ENCODE results near the gene TBL1X. TPM values are rescaled to one million over a fixed set of nuclear protein-coding genes. Genes with fewer than 3 reads are reported as not detected.

TBL1X gene
- total RNA-seq, 1 donor from 2014 or later: 26.4 TPM

DNA sequence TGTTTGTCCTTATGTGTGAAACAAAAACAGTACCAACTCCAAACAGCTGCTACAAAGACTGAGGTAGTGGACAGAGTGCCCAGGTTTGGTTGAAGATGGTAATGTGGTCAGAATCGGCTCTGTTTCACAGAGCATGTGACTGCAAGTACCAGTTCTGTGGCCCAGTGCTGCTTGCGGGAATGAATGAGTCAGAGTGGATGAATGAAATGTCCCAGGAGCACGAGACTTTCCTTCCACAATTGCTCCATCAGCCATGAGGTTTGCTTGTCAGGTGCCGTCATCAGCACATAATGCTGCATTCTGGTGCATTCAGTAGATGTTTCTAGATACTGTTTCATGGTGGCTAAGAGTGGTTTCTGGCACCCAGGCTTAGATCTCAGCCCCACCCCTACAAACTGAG, 216.6 kb downstream of the TBL1X start:
- no peak overlapping the region for H3K4me3 Mint-ChIP-seq (ENCODE audit: unreplicated experiment)
- H3K79me2 ChIP-seq (ENCODE audit: insufficient read depth, low read length): no peaks in the 10 kb centered on the region
- H3K9me3 Mint-ChIP-seq (ENCODE audit: unreplicated experiment): no peaks in the 10 kb centered on the region
- peak; percentile 84 for FAIRE-seq
- H3K9ac ChIP-seq (ENCODE audit: low read length): no peak overlapping the region
- peaks cover 23% of the 10 kb centered on the region for H3K4me1 Mint-ChIP-seq (ENCODE audit: low read depth, unreplicated experiment)
- H3K27ac Mint-ChIP-seq (ENCODE audit: unreplicated experiment): no peak overlapping the region
- H3K27me3 Mint-ChIP-seq (ENCODE audit: low read depth, unreplicated experiment): no peaks in the 10 kb centered on the region
- no peak overlapping the region for H2AFZ ChIP-seq (ENCODE audit: low read depth, low read length)
- H3K4me1 ChIP-seq (ENCODE audit: insufficient read depth, low read length): peaks cover 4% of the 10 kb centered on the region
- no peak for TF ChIP-seq EZH2 (IDR thresholded peaks at IDR 0.05; ENCODE audit: insufficient read depth, low read length)
- TF ChIP-seq, protein P1, sequence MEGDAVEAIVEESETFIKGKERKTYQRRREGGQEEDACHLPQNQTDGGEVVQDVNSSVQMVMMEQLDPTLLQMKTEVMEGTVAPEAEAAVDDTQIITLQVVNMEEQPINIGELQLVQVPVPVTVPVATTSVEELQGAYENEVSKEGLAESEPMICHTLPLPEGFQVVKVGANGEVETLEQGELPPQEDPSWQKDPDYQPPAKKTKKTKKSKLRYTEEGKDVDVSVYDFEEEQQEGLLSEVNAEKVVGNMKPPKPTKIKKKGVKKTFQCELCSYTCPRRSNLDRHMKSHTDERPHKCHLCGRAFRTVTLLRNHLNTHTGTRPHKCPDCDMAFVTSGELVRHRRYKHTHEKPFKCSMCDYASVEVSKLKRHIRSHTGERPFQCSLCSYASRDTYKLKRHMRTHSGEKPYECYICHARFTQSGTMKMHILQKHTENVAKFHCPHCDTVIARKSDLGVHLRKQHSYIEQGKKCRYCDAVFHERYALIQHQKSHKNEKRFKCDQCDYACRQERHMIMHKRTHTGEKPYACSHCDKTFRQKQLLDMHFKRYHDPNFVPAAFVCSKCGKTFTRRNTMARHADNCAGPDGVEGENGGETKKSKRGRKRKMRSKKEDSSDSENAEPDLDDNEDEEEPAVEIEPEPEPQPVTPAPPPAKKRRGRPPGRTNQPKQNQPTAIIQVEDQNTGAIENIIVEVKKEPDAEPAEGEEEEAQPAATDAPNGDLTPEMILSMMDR (IDR thresholded peaks at IDR 0.05; ENCODE audit: insufficient read depth, low read depth, low read length): no peak
- H3K27ac ChIP-seq (ENCODE audit: low read depth, low read length): no peak overlapping the region
- H3K9me3 ChIP-seq (ENCODE audit: insufficient read depth, low read depth, low read length): no peaks in the 10 kb centered on the region
- no peaks in the 10 kb centered on the region for H4K20me1 ChIP-seq (ENCODE audit: insufficient read depth, low read length)
- no peak overlapping the region for H3K4me2 ChIP-seq (ENCODE audit: low read length)
- no peaks in the 10 kb centered on the region for H3K27me3 ChIP-seq (ENCODE audit: insufficient read depth, low read length)
- H3K36me3 ChIP-seq (ENCODE audit: insufficient read depth, low read length): no peaks in the 10 kb centered on the region
- peaks cover 4% of the 10 kb centered on the region for H3K36me3 Mint-ChIP-seq (ENCODE audit: low read depth, unreplicated experiment)
- DNase-seq (ENCODE audit: low read depth): peak; percentile 68
- H3K4me3 ChIP-seq (ENCODE audit: insufficient read depth, low read depth, low read length): no peak overlapping the region

DNA sequence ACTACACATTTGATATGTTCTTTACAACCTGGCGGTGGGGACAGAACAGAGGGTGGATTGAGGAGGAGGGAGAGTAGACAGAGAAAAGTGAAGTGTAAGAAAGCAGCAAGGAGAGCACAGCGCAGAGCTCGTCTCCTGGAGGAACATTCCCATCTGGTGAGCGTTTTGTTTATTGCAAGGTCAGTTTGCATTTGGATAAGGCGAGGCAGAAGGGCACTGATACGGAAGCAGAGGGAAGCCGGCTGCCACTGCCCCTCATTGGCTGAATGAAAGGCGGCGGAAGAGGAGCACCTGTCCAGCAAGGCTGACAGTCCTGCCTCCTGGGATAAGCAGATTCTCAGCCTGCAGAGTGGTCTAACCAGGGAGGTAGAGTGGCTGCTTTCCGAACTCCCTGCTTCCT, 217.6 kb downstream of the TBL1X start:
- no peaks in the 10 kb centered on the region for H3K9me3 ChIP-seq (ENCODE audit: insufficient read depth, low read depth, low read length)
- TF ChIP-seq, protein P1 (IDR thresholded peaks at IDR 0.05; ENCODE audit: insufficient read depth, low read depth, low read length): no peak
- no peak for TF ChIP-seq EZH2 (IDR thresholded peaks at IDR 0.05; ENCODE audit: insufficient read depth, low read length)
- Mint-ChIP-seq H3K27ac (ENCODE audit: unreplicated experiment) (no peak overlapping the region), H3K27me3 (ENCODE audit: low read depth, unreplicated experiment) (no peaks in the 10 kb centered on the region), H3K9me3 (ENCODE audit: unreplicated experiment) (no peaks in the 10 kb centered on the region), H3K4me1 (ENCODE audit: low read depth, unreplicated experiment) (peaks cover 14% of the 10 kb centered on the region), H3K4me3 (ENCODE audit: unreplicated experiment) (no peak overlapping the region), H3K36me3 (ENCODE audit: low read depth, unreplicated experiment) (peaks cover 4% of the 10 kb centered on the region)
- FAIRE-seq (no peak), DNase-seq (ENCODE audit: low read depth) (no peak)
- H3K79me2 ChIP-seq (ENCODE audit: insufficient read depth, low read length): no peaks in the 10 kb centered on the region
- no peak overlapping the region for H3K4me2 ChIP-seq (ENCODE audit: low read length)
- no peak overlapping the region for H3K9ac ChIP-seq (ENCODE audit: low read length)
- H3K27me3 ChIP-seq (ENCODE audit: insufficient read depth, low read length): no peaks in the 10 kb centered on the region
- no peak overlapping the region for H3K27ac ChIP-seq (ENCODE audit: low read depth, low read length)
- no peak overlapping the region for H2AFZ ChIP-seq (ENCODE audit: low read depth, low read length)
- H3K36me3 ChIP-seq (ENCODE audit: insufficient read depth, low read length): no peaks in the 10 kb centered on the region
- H3K4me1 ChIP-seq (ENCODE audit: insufficient read depth, low read length): no peaks in the 10 kb centered on the region
- no peaks in the 10 kb centered on the region for H4K20me1 ChIP-seq (ENCODE audit: insufficient read depth, low read length)
- H3K4me3 ChIP-seq (ENCODE audit: insufficient read depth, low read depth, low read length): no peak overlapping the region

DNA sequence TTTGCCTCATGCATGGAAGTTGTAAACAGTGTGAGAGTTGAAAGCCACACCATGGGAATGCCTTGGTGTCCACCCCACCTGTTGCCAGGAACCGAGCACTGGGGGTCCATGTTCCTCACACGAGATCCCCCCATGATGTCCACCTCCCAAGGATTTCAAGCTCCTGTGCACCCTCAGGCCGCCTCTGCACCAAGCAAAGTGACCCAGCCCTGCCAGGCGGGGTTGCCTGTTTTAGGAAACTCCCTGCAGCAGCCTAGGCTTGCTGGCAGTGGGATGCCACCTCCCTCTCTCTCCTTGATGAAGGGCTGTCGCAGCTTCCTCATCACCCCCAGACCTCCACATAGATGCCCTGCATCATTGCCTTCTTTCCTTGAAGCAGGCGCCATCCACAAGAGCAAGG, 218.0 kb downstream of the TBL1X start:
- H3K4me2 ChIP-seq (ENCODE audit: low read length): no peak overlapping the region
- Mint-ChIP-seq H3K4me3 (ENCODE audit: unreplicated experiment) (no peak overlapping the region), H3K36me3 (ENCODE audit: low read depth, unreplicated experiment) (peaks cover 4% of the 10 kb centered on the region), H3K27ac (ENCODE audit: unreplicated experiment) (no peak overlapping the region), H3K27me3 (ENCODE audit: low read depth, unreplicated experiment) (no peaks in the 10 kb centered on the region), H3K4me1 (ENCODE audit: low read depth, unreplicated experiment) (peaks cover 13% of the 10 kb centered on the region), H3K9me3 (ENCODE audit: unreplicated experiment) (no peaks in the 10 kb centered on the region)
- H2AFZ ChIP-seq (ENCODE audit: low read depth, low read length): no peak overlapping the region
- H3K27me3 ChIP-seq (ENCODE audit: insufficient read depth, low read length): no peaks in the 10 kb centered on the region
- FAIRE-seq (no peak), DNase-seq (ENCODE audit: low read depth) (no peak)
- no peaks in the 10 kb centered on the region for H3K9me3 ChIP-seq (ENCODE audit: insufficient read depth, low read depth, low read length)
- no peak overlapping the region for H3K9ac ChIP-seq (ENCODE audit: low read length)
- H4K20me1 ChIP-seq (ENCODE audit: insufficient read depth, low read length): no peaks in the 10 kb centered on the region
- no peaks in the 10 kb centered on the region for H3K36me3 ChIP-seq (ENCODE audit: insufficient read depth, low read length)
- TF ChIP-seq, protein P1 (IDR thresholded peaks at IDR 0.05; ENCODE audit: insufficient read depth, low read depth, low read length): no peak
- TF ChIP-seq EZH2 (IDR thresholded peaks at IDR 0.05; ENCODE audit: insufficient read depth, low read length): no peak
- no peaks in the 10 kb centered on the region for H3K4me1 ChIP-seq (ENCODE audit: insufficient read depth, low read length)
- H3K4me3 ChIP-seq (ENCODE audit: insufficient read depth, low read depth, low read length): no peak overlapping the region
- no peaks in the 10 kb centered on the region for H3K79me2 ChIP-seq (ENCODE audit: insufficient read depth, low read length)
- H3K27ac ChIP-seq (ENCODE audit: low read depth, low read length): no peak overlapping the region

Measured in astrocyte (in vitro differentiated cells and primary cell).